Psoas muscle (tissue), 8 donors: ENCODE results near the gene IFIT2. TPM values are rescaled to one million over a fixed set of nuclear protein-coding genes. Genes with fewer than 3 reads are reported as not detected.

Source experiments
- ATAC-seq, 4 donors: fragments of 200-7000 bp; cut with Tn5 transposase; one replicate each; pipeline ENCODE4 v1.9.1; 2020; ENCODE audit warnings: moderate library complexity in 3 of 4, mild to moderate bottlenecking in 2 of 4
- DNase-seq, 2 donors: peaks; one replicate each; pipeline ENCODE4 v3.0.0-alpha.2; 2020
- H3K27ac ChIP-seq: fragments of 200-600 bp; one replicate; pipeline ENCODE4 v1.8.0; 2022
- H3K27me3 ChIP-seq, 3 donors: fragments of 200-600 bp in 1 of 3; one replicate each; pipeline versions ENCODE4 v1.6.1 to v1.8.0; 2013 to 2022; ENCODE audit warnings: low read length in 2 of 3, mild to moderate bottlenecking in 2 of 3, moderate library complexity in 1 of 3; ENCODE audit not compliant: insufficient read depth in 3 of 3
- H3K36me3 ChIP-seq, 2 donors: fragments of 200-600 bp in 1 of 2; one replicate each; pipeline versions ENCODE4 v1.6.1 to v1.8.0; 2013 to 2022; ENCODE audit warnings: low read depth in 1 of 2, mild to moderate bottlenecking in 1 of 2, moderate library complexity in 1 of 2; ENCODE audit not compliant: insufficient read depth in 1 of 2
- H3K4me1 ChIP-seq: fragments of 200-600 bp; one replicate; pipeline ENCODE4 v1.8.0; 2022
- H3K4me3 ChIP-seq: fragments of 200-600 bp; one replicate; pipeline ENCODE4 v1.8.0; 2022; ENCODE audit warnings: mild to moderate bottlenecking
- H3K9me3 ChIP-seq: fragments of 200-600 bp; one replicate; pipeline ENCODE4 v1.8.0; 2022
- CTCF ChIP-seq: fragments of 200-600 bp; IDR thresholded peaks from one replicate; pipeline ENCODE4 v1.8.0; 2022; ENCODE audit warnings: antibody characterized with exemption
- WGBS, 3 donors: extraction: QIAGEN DNeasy Blood & Tissue Kit; methylation state at CpG; one replicate each; pipeline versions ENCODE4 v1.1.6 to v1.1.7; 2013; 5-methylcytosine and 5-hydroxymethylcytosine counted together
- intact Hi-C, 2 donors: fragments of 100-400 bp; cut with DNase I; formaldehyde crosslinking; loops; one replicate each; pipeline versions ENCODE4 v1.11.0 to v1.14.2; 2022
- polyA plus RNA-seq, 3 donors: library from polyadenylated mRNA; stranded (reverse); fragments of 200-250 nt; gene quantifications; one replicate each; pipeline ENCODE4 v1.2.3, GENCODE V29; 2013
- total RNA-seq, 4 donors: library from RNA; stranded (reverse); fragmentation: NEBNext Ultra II Directional in 2 of 4; extraction: Animal tissue kit (Norgen Biotek cat#: 25700) in 2 of 4; gene quantifications; one replicate each; pipeline versions ENCODE4 v1.2.1 to v1.2.4, GENCODE V29; 2021 to 2023
- donor health status: healthy with polysubstance abuse.
- donor health status: DM: no; HTN: no; CAD: no; lungs with moderate emphysema.
- donor health status: Bipolar disorder and iron deficiency.
- donor health status: healthy.
- donor health status: DM: yes; HTN: yes; CAD: no.
- donor health status: DM: no; HTN: no; CAD: no.
- donor health status: DM: no; HTN: no; CAD: no.
- donor health status: DM: yes; HTN: yes; CAD: no.

Gene IFIT2
- total and polyA plus RNA-seq, 7 donors: 1.2 to 4.2 (median 1.3) TPM

DNA sequence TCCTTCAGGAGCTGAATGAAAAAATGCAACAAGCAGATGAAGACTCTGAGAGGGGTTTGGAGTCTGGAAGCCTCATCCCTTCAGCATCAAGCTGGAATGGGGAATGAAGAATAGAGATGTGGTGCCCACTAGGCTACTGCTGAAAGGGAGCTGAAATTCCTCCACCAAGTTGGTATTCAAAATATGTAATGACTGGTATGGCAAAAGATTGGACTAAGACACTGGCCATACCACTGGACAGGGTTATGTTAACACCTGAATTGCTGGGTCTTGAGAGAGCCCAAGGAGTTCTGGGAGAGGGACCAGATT is 5.4 kb downstream of the IFIT2 start:
- intact Hi-C loops: no loop called here
- Histone ChIP-seq H3K27ac (no peak overlapping the region), H3K36me3 (no peaks in the 10 kb centered on the region), H3K27me3 (no peaks in the 10 kb centered on the region), H3K4me1 (peaks cover 6% of the 10 kb centered on the region), H3K9me3 (no peaks in the 10 kb centered on the region), H3K4me3 (no peak overlapping the region)
- DNase-seq (no peak), ATAC-seq (no peak)
- TF ChIP-seq CTCF: no peak

DNA sequence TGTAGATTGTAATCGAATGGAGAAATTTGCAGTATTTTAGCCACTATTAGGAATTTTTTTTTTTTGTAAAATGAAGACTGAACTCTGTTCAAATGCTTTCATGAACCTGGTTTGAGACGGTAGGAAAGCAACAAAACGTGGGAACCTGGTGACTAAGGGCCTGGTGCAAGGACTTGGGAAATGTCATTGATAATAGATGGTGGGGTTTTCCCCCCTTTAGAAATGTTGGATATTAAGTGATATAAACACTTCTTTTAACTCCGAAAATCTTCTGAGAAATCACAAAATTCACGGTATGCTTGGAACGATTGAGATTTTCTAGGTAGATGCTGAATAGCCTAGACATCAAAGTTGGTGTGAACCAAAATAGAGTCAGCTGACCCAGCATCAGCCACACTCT is 6.4 kb downstream of the IFIT2 start:
- no peak for TF ChIP-seq CTCF
- no peak overlapping the region for H3K27ac ChIP-seq
- WGBS, 3 donors: 96 to 97% (median 97%) methylated on average over 6 of the region's 6 CpGs
- ATAC-seq (no peak), DNase-seq (no peak)
- H3K27me3 ChIP-seq: no peaks in the 10 kb centered on the region
- H3K4me1 ChIP-seq: peaks cover under 1% of the 10 kb centered on the region
- H3K4me3 ChIP-seq: no peak overlapping the region
- H3K36me3 ChIP-seq: no peaks in the 10 kb centered on the region
- intact Hi-C loops: no loop called here
- H3K9me3 ChIP-seq: no peaks in the 10 kb centered on the region

DNA sequence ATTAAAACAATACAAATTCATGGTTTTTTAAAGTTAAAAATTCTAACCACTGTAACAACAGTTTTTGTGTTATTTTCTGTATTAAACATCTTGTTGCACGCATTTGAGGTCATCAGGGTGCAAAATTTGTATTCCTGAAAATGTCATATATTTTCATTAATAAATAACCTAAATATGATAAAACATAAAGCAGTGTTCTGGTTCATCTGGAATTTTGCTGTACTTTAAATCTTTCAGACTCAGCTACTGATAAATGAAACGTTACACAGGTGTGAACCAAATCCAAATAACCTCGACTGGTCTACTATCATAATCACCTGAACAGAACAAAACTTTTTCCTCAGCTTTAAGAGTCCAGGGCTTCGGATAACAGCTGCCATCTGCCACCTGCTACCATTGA is 6.9 kb downstream of the IFIT2 start:
- no peak for ATAC-seq

DNA sequence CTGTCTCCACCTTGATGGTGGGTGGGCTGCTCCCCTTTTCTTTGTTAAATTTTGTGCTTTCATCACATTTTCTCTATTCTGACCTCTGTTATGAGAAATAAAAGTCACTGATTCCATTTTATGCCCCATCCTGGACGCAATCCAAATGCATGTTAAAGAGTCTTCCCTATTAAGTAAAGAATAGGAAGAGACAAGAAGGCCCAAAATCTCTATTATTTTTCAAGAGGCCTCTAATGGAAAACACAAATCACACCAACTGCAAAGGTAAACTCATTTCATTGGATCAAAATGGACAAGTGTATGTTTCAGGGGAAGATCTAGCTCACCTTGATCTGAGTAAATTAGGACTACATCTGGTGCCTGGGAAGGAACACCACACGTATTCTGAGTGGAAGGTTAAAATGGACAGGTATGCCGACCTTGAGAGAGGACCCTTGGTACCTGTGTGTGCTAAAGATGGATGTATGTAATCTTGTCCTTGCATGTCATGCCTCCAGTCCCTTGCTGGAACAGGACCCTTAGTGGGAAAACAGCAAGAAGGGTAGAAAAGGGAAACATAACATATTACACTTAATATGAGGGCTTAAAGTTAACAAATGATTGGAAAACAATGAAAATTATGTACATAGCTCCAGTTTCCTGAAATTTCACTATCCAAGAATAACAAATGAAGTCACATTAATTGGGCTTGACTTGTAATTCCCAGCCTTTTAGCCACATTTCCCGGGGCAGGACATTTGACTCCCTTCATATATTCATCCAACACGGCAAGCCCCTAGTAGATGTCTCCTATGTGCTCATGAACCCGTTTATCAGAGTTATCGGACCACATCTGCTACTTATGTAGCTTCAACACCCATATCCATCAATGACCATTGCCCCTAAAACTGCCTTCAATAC is 7.6 kb downstream of the IFIT2 start:
- intact Hi-C loops: no loop called here
- Histone ChIP-seq H3K4me3 (no peak overlapping the region), H3K36me3 (no peaks in the 10 kb centered on the region), H3K4me1 (no peaks in the 10 kb centered on the region), H3K27me3 (no peaks in the 10 kb centered on the region), H3K9me3 (no peaks in the 10 kb centered on the region), H3K27ac (no peak overlapping the region)
- no peak for TF ChIP-seq CTCF
- WGBS, 3 donors: 90 to 92% (median 91%) methylated on average over 7 of the region's 7 CpGs
- DNase-seq: no peak
- ATAC-seq: no peak

More for the DNA sequence above, 6.9 kb downstream of the IFIT2 start:
- H3K4me3 ChIP-seq: no peak overlapping the region
- no peaks in the 10 kb centered on the region for H3K36me3 ChIP-seq
- H3K27ac ChIP-seq: no peak overlapping the region
- H3K27me3 ChIP-seq: no peaks in the 10 kb centered on the region
- intact Hi-C loops: no loop called here
- no peak for TF ChIP-seq CTCF
- H3K9me3 ChIP-seq: no peaks in the 10 kb centered on the region
- 86 to 94% (median 88%) methylated on average over 4 of the region's 4 CpGs for WGBS, 3 donors
- H3K4me1 ChIP-seq: no peaks in the 10 kb centered on the region
- no peak for DNase-seq
